ENCODE data around the gene TAF8.
"Not testable (repeated sequence)": the region's sequence is repeated elsewhere in the genome, so short reads cannot be mapped to it uniquely, and the experiment has no call there.

Gene TAF8

DNA sequence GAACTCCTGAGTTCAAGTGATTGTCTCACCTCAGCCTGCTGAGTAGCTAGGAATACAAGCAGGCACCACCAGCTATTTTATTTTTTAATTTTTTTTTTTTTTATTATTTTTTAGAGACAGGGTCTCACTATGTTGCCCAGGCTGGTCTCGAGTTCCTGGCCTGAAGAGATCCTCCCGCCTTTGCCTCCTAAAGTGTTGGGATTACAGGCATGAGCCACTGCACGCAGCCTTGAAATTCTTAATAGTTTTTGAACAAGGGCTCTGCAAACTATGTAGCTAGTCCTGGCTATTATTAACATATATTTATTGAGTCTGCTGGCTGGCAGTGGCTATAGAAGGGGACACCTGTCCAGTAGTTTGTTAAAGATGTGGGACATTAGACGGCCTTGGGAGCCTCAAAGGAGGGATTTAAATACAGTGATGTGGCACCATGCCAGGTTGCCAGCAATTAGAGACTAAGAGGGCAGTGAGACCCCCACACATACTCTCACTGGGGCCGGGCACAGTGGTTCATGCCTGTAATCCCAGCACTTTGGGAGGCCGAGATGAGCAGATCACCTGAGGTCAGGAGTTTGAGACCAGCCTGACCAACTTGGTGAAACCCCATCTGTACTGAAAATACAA, 21.1 kb upstream of the TAF8 start:
- no peak for DNase-seq

DNA sequence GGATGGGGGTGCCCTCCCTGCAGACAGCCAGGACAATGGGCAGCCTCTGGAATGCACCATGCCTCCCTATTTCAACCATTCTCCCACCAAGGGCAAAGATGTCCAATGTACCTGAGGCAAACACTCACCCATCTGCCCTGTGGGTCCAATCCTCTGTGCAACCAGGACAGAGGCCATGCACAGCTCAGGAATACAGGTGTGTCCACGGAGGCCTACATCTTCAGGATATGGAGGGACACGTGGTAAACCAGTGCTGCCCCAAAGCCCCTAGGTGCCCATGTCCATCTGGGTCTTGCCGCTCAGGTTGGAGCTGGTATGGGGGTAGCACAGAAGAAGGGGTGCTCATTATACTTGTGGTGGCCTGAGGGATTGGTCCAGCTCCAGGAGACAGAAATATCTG, 20.4 kb upstream of the TAF8 start:
- DNase-seq, result no peak

DNA sequence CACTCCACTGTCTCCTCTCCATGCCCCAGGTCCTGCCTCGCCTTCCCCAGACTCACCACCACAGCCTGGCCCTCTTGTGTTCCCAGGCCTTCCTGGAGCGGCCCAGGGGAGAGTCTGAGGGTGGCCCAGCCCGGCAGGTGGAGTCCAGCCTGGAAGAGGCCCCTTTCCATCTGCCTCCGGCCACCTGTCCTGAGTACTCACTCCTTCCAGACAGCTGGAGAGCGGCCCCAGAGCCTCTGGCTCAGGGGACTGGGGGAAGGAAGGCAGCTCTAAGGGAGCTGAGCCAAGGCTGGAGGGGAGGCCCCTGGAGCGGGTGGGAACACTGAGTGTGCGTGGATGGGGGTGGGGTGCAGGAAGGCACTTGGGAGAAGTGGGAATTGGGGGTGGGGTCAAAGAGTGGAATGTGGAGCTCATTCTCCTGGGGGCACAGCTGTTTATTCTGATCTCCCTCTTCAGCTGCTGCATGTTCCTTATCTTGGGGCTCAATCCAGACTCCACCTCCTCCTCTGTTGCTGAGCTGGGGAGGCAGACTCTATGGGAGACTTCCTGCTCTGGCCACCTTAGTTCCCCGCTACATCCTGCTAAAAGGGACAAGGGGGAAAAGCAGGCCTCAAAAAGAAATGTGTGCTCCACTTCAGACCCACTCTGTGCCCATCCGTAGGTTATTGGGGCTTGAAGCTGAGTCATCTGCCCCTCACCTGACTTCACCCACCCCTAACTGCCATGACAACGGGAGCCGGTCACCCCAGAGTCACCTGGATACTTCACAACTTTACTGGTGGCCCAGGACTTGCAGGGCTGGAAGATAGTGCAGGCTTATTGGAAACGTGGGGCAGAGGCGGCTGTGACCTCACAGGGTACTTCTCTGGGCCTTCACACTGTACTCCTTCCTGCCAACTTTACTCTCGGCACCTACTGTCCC, 19.5 kb upstream of the TAF8 start:
- no peak for DNase-seq

DNA sequence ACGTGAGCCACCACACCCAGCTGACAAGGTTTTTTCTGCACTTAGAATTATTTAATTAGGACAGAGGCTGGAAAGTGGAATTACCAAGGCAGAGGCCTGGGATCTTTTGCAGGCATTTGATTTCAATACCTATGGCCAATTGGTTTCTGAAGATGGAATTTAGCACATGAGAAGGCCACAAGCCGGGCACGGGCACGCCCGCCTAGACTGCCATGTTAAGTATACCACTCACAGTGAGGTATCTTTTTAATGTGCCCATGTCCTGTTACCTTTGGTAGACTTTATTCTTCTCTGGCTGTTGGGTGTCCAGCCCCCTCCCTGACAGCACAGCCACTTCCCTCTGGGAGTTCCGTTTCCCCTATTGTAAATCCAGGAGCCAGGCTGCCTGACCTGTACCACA, 18.0 kb upstream of the TAF8 start:
- no peak for DNase-seq

DNA sequence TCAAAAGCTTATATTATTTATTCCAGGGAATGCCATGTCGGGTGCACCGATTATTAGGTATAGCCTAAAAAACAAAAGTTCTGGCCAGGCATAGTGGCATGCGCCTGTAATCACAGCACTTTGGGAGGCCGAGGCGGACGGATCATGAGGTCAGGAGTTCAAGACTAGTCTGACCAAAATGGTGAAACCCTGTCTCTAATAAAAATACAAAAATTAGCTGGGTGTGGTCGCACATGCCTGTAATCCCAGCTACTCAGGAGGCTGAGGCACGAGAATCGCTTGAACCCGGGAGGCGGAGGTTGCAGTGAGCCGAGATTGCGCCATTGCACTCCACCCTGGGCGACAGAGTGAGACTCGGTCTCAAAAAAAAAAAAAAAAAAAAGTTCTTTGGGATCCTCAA, 12.7 kb upstream of the TAF8 start:
- not testable (repeated sequence) for DNase-seq

DNA sequence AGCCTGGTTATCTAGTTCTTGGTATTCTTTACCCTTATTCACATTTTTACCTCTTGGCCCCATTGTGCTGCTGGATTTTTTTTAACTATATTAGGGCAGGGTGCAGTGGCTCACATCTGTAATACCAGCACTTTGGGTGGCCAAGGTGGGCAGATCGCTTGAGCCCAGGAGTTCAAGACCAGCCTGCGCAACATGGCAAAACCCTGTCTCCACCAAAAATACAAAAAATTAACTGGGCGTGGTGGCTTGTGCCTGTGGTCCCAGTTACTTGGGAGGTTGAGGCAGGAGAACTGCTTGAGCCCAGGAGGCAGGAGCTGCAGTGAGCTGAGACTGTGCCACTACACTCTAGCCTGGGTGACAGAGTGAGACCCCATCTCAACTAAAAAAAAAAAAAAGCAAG, 12.2 kb upstream of the TAF8 start:
- DNase-seq, result no peak

DNA sequence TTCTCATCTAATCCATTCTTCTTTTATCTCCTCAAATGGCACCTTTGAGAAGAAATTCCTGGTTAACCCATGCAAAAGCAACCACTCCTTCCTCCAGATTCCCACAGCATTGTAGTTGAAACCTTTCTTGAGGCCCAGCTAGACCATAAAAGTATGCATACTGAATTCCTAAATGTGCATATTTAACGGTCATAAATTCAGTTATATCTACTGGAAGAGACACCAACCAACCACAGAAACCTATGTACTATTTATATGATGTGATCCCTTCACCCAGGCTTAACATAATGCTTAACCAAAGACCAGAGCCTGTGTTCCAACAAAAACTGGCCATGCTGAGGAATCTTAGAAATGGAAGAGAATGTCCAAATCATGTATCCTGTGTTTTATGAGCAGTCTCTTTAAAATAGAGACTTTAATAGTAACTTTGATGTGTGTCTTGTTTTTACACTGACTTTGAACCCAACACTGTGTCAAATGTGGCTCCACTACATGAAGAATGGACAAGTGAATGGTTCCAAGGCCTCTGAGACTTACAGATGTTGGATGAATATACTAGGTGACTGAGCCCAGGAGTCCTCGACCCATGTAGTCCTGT, 11.4 kb upstream of the TAF8 start:
- DNase-seq, result no peak

DNA sequence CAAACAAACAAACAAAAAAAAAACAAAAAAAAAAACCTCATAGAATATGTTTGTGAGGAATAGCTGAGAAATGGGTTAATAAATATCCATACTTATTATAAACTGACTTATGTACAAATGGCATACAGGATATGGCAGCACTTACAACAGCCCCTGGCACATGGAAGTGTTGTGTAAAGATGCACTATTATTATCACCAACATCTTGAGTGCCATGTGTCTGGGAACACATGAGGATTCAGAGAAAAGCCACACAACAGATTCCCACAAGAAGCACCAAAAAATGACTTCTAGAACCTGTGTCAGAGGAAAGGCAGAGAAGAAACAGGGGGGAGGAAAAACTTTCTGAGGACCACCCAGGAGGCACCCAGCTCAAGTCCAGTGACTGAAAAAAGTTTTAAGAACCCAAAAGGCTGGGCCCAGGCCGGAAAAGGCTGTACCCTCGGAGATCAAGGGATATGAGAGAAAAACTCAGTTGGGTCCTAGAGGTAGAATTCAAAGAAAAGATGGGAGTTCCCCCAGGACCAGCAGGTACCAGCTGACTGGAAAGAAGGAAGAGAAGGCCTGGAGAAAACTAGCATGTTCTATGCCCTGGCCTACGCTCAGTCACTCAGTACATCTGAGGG, 9.4 kb upstream of the TAF8 start:
- DNase-seq, result no peak

DNA sequence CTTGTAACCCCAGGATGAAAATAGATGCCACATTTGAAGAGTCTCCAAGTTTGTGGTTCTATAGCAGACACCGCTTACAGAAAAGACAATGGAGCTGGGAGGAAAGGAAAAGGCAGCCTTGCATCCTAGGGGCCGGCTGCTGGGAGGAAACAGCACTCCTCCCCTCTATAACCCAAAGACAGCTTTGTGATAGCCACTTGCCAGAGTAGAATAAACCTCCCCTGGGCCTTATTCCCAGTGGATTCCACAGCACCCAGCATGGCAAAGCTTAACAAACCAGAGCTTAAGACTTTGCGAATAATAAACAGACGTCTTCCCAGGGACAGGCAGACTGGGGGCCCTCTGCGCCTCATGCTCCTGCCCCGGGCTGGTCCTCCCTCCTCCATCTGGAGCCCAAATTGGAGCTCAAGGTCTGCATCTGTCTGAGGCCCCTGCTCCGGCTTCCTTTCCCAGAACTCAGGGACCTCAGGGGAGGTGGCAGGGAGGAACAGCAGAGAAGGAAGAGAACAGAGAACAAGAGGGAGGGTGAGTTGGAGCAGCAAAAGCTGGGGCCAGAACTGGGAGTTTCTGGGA, 8.8 kb upstream of the TAF8 start:
- no peak for DNase-seq

DNA sequence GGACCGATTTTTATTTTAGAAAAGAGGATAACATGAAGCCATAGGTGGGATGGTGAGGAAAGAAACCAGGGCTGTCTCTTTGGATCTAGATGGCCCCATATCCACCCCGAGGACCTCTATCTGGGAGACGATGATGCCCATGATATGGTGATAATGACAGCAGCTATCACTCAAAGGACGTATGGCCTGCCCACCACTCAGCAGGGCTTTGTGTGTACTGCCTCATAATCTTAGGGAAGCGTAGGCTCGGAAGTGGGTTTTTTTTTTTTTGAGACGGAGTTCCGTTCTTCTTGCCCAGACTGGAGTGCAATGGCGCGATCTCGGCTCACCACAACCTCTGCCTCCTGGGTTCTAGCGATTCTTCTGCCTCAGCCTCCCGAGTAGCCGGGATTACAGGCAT, 8.2 kb upstream of the TAF8 start:
- DNase-seq, result no peak

DNA sequence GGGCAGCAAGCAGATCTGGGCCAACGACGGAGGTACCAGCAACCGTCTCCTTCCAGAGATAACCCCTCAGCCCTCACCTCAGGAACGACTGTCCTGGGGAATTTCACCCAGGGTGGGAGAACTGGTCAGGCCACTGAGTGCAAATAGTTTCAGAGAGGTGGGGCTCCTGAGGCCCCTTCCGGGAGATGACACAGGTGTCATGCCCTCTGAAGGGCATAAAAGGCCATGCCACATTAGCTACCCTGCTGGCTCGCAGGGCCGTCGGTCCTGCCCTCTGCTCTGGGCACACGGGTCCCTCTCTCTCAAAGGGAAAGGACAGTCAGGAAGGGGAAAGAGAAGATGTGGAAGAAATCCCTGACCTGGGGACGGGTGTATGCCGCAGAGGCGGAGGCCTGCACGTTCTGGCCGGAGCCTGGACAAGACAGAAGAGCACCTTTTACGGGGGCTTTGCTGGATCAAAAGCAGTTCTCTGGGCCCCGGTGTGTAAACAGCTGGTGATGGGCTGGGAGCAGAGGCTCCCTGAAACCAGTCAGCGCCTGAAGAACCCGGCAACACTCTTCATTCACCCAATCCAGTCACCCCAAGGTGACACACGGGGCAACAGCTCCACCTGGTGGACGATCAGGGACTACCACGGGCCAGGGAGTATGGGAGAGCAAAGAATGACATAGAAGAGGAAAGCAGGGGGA, 6.4 kb upstream of the TAF8 start:
- DNase-seq, result peak; percentile 36

DNA sequence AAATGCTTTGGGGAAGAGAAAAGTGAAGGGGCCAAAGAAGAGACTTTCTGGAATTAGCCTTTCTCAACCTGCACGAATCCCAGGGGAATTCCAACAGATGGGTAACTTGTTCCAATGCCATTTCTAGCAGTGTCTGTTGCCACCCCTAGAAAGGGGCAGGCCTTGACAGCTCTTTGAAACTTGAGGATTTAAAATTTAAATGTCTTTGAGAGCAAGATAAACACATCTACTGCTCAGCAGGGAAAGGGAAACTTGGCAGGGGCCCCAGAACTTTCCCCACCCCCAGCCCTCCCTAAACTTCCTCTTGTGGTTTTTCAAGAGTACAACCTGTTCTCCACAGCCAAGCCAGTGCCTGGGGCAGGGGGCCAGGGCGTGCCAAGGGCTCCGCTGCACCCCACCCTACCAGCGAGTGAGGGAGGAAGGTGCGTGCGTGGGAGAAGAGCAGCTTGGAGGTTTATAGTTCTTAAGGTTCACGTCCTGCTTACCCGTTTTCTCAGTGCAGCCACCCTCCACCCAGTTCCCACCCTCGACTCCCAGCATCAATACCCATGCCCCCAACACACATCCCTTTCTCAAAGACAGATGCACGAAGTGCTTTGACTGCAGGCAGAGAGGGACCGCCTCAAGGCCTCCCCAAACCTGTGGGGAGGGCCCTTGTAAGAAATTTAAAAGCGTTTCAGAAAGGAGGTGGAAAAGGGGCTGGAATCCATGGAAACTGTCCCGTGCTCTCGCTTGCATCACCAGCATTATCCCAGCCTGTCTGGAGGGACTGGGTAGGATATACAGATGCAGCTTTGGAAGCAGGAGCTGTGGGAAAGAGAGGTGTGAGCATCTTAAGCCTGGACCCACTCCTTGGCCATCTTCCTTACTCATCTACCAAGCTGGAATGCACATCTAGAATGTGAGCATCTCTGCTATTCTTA, 4.5 kb upstream of the TAF8 start:
- DNase-seq, result peak; percentile 41

DNA sequence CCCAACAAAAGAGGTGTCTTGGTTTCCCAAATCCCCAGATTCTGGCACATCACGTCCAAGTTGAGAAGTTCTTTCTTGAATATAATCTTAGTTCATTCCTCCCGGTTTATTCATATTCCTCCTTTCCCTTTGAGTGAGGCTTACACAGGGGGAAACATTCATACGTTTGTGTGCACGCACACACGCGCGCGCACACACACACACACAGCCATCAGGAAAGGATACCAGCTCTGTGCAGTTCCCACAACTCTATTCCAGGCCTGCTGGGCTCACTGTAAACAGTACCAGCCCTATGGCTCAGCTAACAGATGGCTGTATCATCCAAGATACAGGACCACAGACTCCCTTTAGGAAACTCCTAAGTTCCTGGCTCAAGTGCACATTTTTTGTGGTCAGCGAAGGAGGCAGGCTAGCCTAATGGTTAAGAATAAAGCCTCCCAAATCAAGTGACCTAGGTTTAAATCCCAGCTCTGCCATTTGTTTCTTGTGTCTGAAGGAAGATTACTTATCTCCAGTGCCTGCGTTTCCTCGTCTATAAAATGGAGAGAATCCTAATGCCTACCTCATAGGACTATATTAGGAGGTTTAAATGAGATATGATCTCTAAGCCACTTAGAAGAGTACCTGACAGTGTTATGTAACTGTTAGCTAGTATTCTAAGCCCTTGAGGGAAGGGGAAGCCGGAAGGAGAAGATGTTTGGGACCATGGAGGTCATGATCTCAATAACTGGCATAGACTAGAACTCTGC, 3.7 kb upstream of the TAF8 start:
- DNase-seq, result no peak

DNA sequence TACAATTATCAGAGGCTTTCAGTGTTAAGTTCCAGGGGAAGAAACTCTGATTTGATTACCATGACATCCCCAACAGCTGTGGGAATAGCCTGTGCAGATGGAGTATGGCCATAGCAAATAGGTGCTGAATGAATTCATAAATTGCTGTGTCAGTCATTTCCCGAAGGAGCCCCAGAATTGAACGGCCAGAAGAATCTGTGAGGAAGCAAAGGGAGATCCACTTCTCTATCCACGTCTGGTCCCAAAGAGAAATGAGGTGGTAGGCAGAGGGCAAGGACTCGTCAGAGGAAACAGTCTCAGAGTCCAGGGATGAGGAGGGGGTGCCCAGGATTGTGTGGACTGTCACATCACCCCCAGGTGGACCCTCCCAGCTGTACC, 3.1 kb upstream of the TAF8 start:
- DNase-seq, result no peak

DNA sequence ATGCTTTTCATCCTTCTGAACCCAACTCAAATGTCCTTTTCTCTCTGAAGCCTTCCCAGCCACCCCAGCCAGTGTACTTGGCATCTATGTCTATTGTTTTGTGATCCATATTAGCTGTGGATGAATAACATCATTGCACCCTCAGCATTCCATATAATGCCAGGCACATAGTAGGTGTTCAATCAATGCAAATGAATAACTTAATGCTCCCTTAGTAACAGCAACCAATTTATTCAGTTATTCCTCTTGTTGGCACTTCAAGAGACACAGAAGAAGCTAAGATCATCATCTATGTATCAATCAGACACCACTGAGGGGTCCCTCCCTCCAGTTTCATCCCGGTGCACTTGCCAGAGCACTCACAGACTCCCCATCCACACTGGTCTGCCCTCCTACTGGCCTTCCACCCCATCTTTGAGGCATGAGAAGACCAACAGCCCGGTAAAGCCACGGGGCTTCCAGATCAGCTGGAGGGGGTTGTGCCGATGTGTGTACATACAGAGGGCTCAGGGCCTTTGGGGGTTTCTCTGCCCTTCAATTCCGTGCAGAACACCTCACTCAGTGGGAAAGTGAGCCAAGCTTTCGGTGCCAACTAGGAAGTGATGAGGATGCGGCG, 2.4 kb upstream of the TAF8 start:
- DNase-seq, result no peak

DNA sequence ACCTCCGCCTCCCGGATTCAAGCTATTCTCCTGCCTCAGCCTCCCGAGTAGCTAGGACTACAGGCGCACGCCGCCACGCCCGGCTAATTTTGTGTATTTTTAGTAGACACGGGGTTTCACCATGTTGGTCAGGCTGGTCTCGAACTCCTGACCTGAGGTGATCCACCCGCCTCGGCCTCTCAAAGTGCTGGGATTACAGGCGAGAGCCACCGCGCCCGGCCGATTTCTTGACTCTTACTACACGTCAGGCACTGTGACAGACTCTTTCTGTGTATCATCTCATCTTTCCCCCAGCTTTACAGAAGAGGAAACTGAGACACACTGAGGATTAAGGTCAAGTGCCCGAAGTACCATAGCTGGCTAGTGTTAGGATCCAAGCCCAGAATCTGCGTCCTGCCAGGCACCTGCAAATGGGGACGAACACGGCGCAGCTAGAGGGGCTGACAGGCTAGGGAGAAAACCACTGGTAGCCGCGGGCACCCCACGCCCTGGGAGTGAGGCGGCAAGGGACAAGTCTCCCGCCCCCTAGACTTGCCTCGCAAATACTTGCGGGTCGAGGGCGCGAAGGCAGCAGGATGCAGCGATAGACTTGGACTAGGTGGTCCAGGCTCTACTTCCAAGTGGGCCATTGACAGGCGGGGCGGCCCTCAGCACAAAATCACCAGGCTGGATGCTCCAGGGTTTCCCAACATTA, 1.1 kb upstream of the TAF8 start:
- no peak for DNase-seq

DNA sequence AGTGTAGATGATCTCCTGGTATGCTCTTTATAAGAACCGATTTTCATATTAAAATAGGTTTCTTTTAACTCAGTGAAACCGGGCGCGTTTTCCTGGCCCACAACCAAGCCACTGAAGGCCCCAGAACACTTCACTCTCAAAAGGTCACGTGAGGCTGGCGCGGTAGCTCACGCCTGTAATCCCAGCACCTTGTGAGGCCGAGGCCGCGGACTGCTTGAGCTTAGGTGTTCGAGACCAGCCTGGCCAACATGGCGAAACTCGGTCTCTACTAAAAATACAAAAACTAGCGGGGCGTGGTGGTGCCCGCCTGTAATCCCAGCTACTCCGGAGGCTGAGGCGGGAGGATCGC, 402 bp upstream of the TAF8 start:
- DNase-seq, result no peak

DNA sequence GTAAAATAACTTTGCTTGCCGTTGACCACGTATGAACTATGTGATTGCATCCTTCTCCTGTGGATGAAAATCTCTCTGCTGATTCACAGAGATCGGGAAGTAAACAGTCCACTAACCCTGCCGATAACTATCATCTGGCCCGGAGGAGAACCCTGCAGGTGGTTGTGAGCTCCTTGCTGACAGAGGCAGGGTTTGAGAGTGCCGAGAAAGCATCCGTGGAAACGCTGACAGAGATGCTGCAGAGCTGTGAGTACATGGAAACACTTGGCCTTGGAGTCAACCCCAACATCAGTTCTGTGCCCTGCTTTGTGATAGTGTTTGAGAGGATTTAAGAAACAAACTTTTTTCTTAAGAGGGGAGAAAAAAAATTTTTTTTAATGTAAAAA, 937 bp downstream of the TAF8 start:
- no peak for DNase-seq

DNA sequence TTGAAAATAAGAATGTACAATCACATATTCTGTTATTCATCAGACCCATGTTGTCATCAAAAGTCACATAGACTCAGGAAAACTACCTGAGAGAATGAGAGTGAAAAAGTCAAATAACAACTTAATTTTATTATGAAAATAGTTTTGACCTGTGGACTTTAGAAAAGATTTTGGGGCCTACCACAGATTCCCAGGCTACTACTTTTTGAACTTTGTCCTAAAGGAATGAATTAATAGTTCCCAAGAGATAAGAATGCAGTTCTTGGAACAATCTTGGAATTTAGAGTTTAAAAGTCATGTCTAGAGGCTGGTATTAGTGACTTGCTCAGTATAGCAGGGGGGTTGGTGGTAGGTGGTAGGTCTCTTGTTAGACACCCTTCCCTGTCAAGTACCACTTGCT, 3.3 kb downstream of the TAF8 start:
- no peak for DNase-seq

DNA sequence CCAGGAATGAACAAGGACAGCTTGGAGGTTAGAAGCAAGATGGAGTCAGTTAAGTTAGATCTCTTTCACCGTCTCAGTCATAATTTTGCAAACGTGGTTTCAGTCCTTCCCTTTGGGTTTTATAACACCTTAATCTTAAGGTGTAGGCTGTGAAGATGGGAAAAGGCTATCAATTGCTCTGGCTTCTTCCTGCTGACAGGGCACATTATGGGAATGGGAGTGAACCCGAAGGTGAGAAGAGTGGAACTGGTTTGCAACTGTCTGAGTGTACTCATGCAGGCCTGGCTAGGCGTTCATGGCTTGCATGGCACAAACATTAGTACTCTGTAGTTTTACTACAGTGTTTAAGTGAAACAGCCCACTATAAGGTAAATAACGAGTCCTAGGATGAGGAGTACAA, 9.4 kb downstream of the TAF8 start:
- no peak for DNase-seq

Measured in SIG-M5 (cell line).